Neural cell (in vitro differentiated cells): ENCODE results near the gene KRTAP5-8. TPM values are rescaled to one million over a fixed set of nuclear protein-coding genes. Genes with fewer than 3 reads are reported as not detected.
"Not testable (repeated sequence)": the region's sequence is repeated elsewhere in the genome, so short reads cannot be mapped to it uniquely, and the experiment has no call there.

ENCODE experiments used
- H2AFZ ChIP-seq: fragments of 200-600, 300-800 bp; sonication (generic), shearing (Covaris generic); 2 replicates; pipeline ENCODE4 v1.6.0; 2014; ENCODE audit warnings: low read depth, mild to moderate bottlenecking, antibody characterized with exemption, low read length, moderate library complexity
- H3F3A ChIP-seq: fragments of 200-600 bp; shearing (Covaris generic); 2 replicates; pipeline ENCODE4 v1.6.1; 2016; ENCODE audit warnings: mild to moderate bottlenecking, moderate library complexity, mixed read lengths, antibody characterized with exemption, low read length; ENCODE audit not compliant: insufficient read depth, poor library complexity, severe bottlenecking
- H3K27ac ChIP-seq: fragments of 200-600, 300-800 bp; sonication (generic), shearing (Covaris generic); 2 replicates; pipeline ENCODE4 v1.5.1; 2014; ENCODE audit warnings: mild to moderate bottlenecking, low read length, moderate library complexity
- H3K27me3 ChIP-seq: fragments of 300-800, 200-600 bp; sonication (generic), shearing (Covaris generic); 2 replicates; pipeline ENCODE4 v1.6.0; 2014; ENCODE audit warnings: mild to moderate bottlenecking, low read depth, low read length, moderate library complexity; ENCODE audit not compliant: insufficient read depth
- H3K36me3 ChIP-seq: fragments of 300-800, 200-600 bp; sonication (generic), shearing (Covaris generic); 2 replicates; pipeline ENCODE4 v1.5.1; 2014; ENCODE audit warnings: mild to moderate bottlenecking, antibody characterized with exemption, low read length, moderate library complexity; ENCODE audit not compliant: insufficient read depth
- H3K4me2 ChIP-seq: fragments of 300-800, 200-600 bp; sonication (generic), shearing (Covaris generic); 2 replicates; pipeline ENCODE4 v1.6.0; 2014; ENCODE audit warnings: mild to moderate bottlenecking, low read length
- H3K4me3 ChIP-seq: fragments of 300-800, 200-600 bp; sonication (generic), shearing (Covaris generic); 2 replicates; pipeline ENCODE4 v1.5.1; 2014; ENCODE audit warnings: mild to moderate bottlenecking, low read length, moderate library complexity
- H3K79me2 ChIP-seq: fragments of 200-600 bp; shearing (Covaris generic); replicated peaks from 2 replicates; pipeline ENCODE4 v1.6.0; 2014; ENCODE audit warnings: mild to moderate bottlenecking, low read length, moderate library complexity; ENCODE audit not compliant: insufficient read depth
- H3K9ac ChIP-seq: fragments of 300-800, 200-600 bp; sonication (generic), shearing (Covaris generic); 2 replicates; pipeline ENCODE4 v1.6.1; 2016; ENCODE audit warnings: mild to moderate bottlenecking, low read length, mixed read lengths
- H3K9me2 ChIP-seq: fragments of 200-600 bp; shearing (Covaris generic); 2 replicates; pipeline ENCODE4 v1.6.1; 2016; ENCODE audit warnings: mild to moderate bottlenecking, low read length, mixed read lengths; ENCODE audit not compliant: insufficient read depth
- H3K9me3 ChIP-seq: fragments of 200-600, 300-800 bp; sonication (generic), shearing (Covaris generic); 2 replicates; pipeline ENCODE4 v1.6.1; 2016; ENCODE audit warnings: mild to moderate bottlenecking, mixed run types, low read length, moderate library complexity, mixed read lengths
- H4K20me1 ChIP-seq: fragments of 200-600 bp; shearing (Covaris generic); 2 replicates; pipeline ENCODE4 v1.6.1; 2016; ENCODE audit warnings: mild to moderate bottlenecking, mixed run types; ENCODE audit not compliant: insufficient read depth
- EP300 ChIP-seq: fragments of 450-650 bp; conservative IDR thresholded peaks from 2 replicates; pipeline ENCODE4 v1.6.1; 2014; ENCODE audit warnings: antibody characterized with exemption, mild to moderate bottlenecking, moderate library complexity; ENCODE audit not compliant: poor library complexity, severe bottlenecking
- EZH2 ChIP-seq: fragments of 200-600, 300-800 bp; shearing (Covaris generic), sonication (generic); IDR thresholded peaks from 2 replicates; pipeline ENCODE4 v1.6.1; 2014; ENCODE audit warnings: antibody characterized with exemption, low read length, borderline replicate concordance, mild to moderate bottlenecking; ENCODE audit not compliant: insufficient read depth, poor library complexity, severe bottlenecking
- POLR2AphosphoS5 ChIP-seq: IDR thresholded peaks from 2 replicates; pipeline ENCODE4 v1.6.1; 2012
- RAD21 ChIP-seq: fragments of 450-650 bp; conservative IDR thresholded peaks from 2 replicates; pipeline ENCODE4 v1.6.1; 2014; ENCODE audit warnings: antibody characterized with exemption, mild to moderate bottlenecking, moderate library complexity
- REST ChIP-seq: IDR thresholded peaks from 2 replicates; pipeline ENCODE4 v1.6.1; 2012; ENCODE audit warnings: borderline replicate concordance
- SMC3 ChIP-seq: fragments of 450-650 bp; conservative IDR thresholded peaks from 2 replicates; pipeline ENCODE4 v1.6.1; 2014; ENCODE audit warnings: antibody characterized with exemption, mild to moderate bottlenecking, moderate library complexity; ENCODE audit not compliant: poor library complexity
- polyA plus RNA-seq: library from polyadenylated mRNA; depleted of rRNA; stranded (reverse); fragments of >200 nt; gene quantifications from 2 replicates; pipeline ENCODE4 v1.2.3, GENCODE V29; 2014
- small RNA-seq, 3 experiments: library from RNA; depleted of rRNA; stranded (forward); fragments of <200 nt; gene quantifications; one replicate each; pipeline ENCODE3, GENCODE V24; 2012

Gene KRTAP5-8
- polyA plus RNA-seq, 1 donor from 2014 or later, result not detected

- Histone ChIP-seq H3K79me2 (no peaks in the 10 kb centered on the region), H3K4me3 (no peak within 1 kb of the TSS), H3K9me3 (no peaks in the 10 kb centered on the region), H2AFZ (no peak within 1 kb of the TSS), H3K27ac (no peak within 1 kb of the TSS), H3K36me3 (no peaks in the 10 kb centered on the region), H3F3A (no peaks in the 10 kb centered on the region), H3K4me2 (no peak within 1 kb of the TSS), H3K9ac (no peak within 1 kb of the TSS), H3K9me2 (no peaks in the 10 kb centered on the region), H4K20me1 (no peaks in the 10 kb centered on the region), H3K27me3 (no peaks in the 10 kb centered on the region)
- no peak for TF ChIP-seq REST
- no peak for TF ChIP-seq POLR2AphosphoS5
- TF ChIP-seq EZH2, result no peak
- no peak for TF ChIP-seq RAD21
- no peak for TF ChIP-seq SMC3
- TF ChIP-seq EP300, result no peak
These were observed 44.6 kb downstream of the KRTAP5-8 start, which contains the start of gene KRTAP5-11 for GRCh38 chr11:71582309-71582895. Gene KRTAP5-11 (minus strand): TSS chr11:71582875. CDS start chr11:71582837, 38 bp downstream.

- H3K9me2 ChIP-seq, H3K27ac ChIP-seq, H3K9me3 ChIP-seq, H2AFZ ChIP-seq, H3F3A ChIP-seq, H4K20me1 ChIP-seq, H3K36me3 ChIP-seq, H3K4me2 ChIP-seq, H3K27me3 ChIP-seq, H3K79me2 ChIP-seq, H3K9ac ChIP-seq, H3K4me3 ChIP-seq: not testable (repeated sequence)
These were observed 45.1 kb downstream of the KRTAP5-8 start for GRCh38 chr11:71582969-71583368.

GRCh38 chr11:71585673-71586072, 47.8 kb downstream of the KRTAP5-8 start:
- H3K4me2 ChIP-seq, H2AFZ ChIP-seq, H3K4me3 ChIP-seq, H3K36me3 ChIP-seq, H3K9me2 ChIP-seq, H3K27ac ChIP-seq, H3K79me2 ChIP-seq, H3K9me3 ChIP-seq, H3K9ac ChIP-seq, H3K27me3 ChIP-seq, H4K20me1 ChIP-seq, H3F3A ChIP-seq: not testable (repeated sequence)

- H3F3A ChIP-seq, H3K9me2 ChIP-seq, H3K9me3 ChIP-seq, H3K79me2 ChIP-seq, H3K27me3 ChIP-seq, H4K20me1 ChIP-seq, H3K27ac ChIP-seq, H2AFZ ChIP-seq, H3K4me3 ChIP-seq, H3K4me2 ChIP-seq, H3K9ac ChIP-seq, H3K36me3 ChIP-seq: not testable (repeated sequence)
These were observed 50.5 kb downstream of the KRTAP5-8 start for GRCh38 chr11:71588314-71588713.

Small RNA genes lying within 50 kb of the gene (small RNA-seq; reads per million reads assigned to genes)
- gene AP000867.1 (0 reads per million in 3 experiments), gene KRTAP5-14P (0 reads per million in 3 experiments)

Other genes with a start within 250 kb of the KRTAP5-8 start
- gene DHCR7, start 89.6 kb upstream of the KRTAP5-8 start, polyA plus RNA-seq, result 30.1 and 37.9 TPM in 2 replicates
- 66.9 and 76.8 TPM in 2 replicates for gene NADSYN1, start 84.8 kb upstream of the KRTAP5-8 start, polyA plus RNA-seq
- gene KRTAP5-7, start 10.8 kb upstream of the KRTAP5-8 start, polyA plus RNA-seq, result 0.56 and 1.2 TPM in 2 replicates
- not detected in 2 replicates for gene KRTAP5-9, start 10.4 kb downstream of the KRTAP5-8 start, polyA plus RNA-seq
- 0.62 TPM in 1 of 2 replicates, not detected in the other for gene KRTAP5-10, start 27.5 kb downstream of the KRTAP5-8 start, polyA plus RNA-seq
- not detected in 2 replicates for gene KRTAP5-11, start 44.9 kb downstream of the KRTAP5-8 start, polyA plus RNA-seq